Small intestine (tissue), 7 donors: ENCODE measurements around the gene ZEB1. TPM values are rescaled to one million over a fixed set of nuclear protein-coding genes. Genes with fewer than 3 reads are reported as not detected.
"Not testable (repeated sequence)": the region's sequence is repeated elsewhere in the genome, so short reads cannot be mapped to it uniquely, and the experiment has no call there.

ENCODE experiments used
- DNase-seq, 2 donors: peaks; one replicate each; pipeline versions ENCODE4 v3.0.0 to v3.0.0-alpha.2; 2013
- FAIRE-seq: peaks from 2 replicates; lab custom pipeline; 2012; peaks lifted over from hg19 to GRCh38; lab: Jason Lieb, UNC
- H3K27ac ChIP-seq, 3 donors: one replicate each; pipeline ENCODE4 v1.5.1; 2013; ENCODE audit warnings: low read length in 2 of 3, mild to moderate bottlenecking in 2 of 3, control low read depth in 1 of 3, inconsistent platforms in 1 of 3, low read depth in 1 of 3, moderate library complexity in 1 of 3
- H3K27me3 ChIP-seq, 3 donors: one replicate each; pipeline ENCODE4 v1.6.1; 2013; ENCODE audit warnings: low read length in 3 of 3, inconsistent platforms in 1 of 3; ENCODE audit not compliant: control insufficient read depth in 3 of 3, insufficient read depth in 3 of 3
- H3K36me3 ChIP-seq, 3 donors: one replicate each; pipeline ENCODE4 v1.6.1; 2013; ENCODE audit warnings: low read length in 3 of 3, inconsistent platforms in 1 of 3, low read depth in 1 of 3, mild to moderate bottlenecking in 1 of 3, moderate library complexity in 1 of 3; ENCODE audit not compliant: control insufficient read depth in 3 of 3, insufficient read depth in 2 of 3
- H3K4me1 ChIP-seq, 3 donors: one replicate each; pipeline ENCODE4 v1.6.1; 2013; ENCODE audit warnings: low read length in 2 of 3, inconsistent platforms in 1 of 3, low read depth in 1 of 3, mild to moderate bottlenecking in 1 of 3, moderate library complexity in 1 of 3; ENCODE audit not compliant: control insufficient read depth in 3 of 3, insufficient read depth in 2 of 3
- H3K4me3 ChIP-seq, 3 donors: one replicate each; pipeline ENCODE4 v1.5.1; 2013; ENCODE audit warnings: low read length in 3 of 3, control low read depth in 1 of 3, inconsistent platforms in 1 of 3, low read depth in 1 of 3, mild to moderate bottlenecking in 1 of 3, moderate library complexity in 1 of 3
- H3K9me3 ChIP-seq, 2 donors: one replicate each; pipeline ENCODE4 v1.6.1; 2013; ENCODE audit warnings: low read depth in 1 of 2, low read length in 1 of 2; ENCODE audit not compliant: control insufficient read depth in 2 of 2, insufficient read depth in 1 of 2
- WGBS, 3 donors: extraction: QIAGEN DNeasy Blood & Tissue Kit; methylation state at CpG; one replicate each; pipeline ENCODE4 v1.1.7; 2013; 5-methylcytosine and 5-hydroxymethylcytosine counted together
- polyA plus RNA-seq, 4 donors: library from polyadenylated mRNA; stranded (reverse) in 3 of 4; unstranded in 1 of 4; fragments of 200-250 nt in 3 of 4; fragments of 120-200 nt in 1 of 4; gene quantifications; one replicate each; pipeline versions ENCODE4 v1.2.1 to v1.2.3, GENCODE V29; 2013
- donor health status: healthy with polysubstance abuse.
- donor health status: control.
- donor health status: control.
- donor health status: Bipolar disorder and iron deficiency.
- donor health status: healthy.

ZEB1 gene
- polyA plus RNA-seq, 4 donors, result 2.7 to 10.4 (median 6.9) TPM

DNA sequence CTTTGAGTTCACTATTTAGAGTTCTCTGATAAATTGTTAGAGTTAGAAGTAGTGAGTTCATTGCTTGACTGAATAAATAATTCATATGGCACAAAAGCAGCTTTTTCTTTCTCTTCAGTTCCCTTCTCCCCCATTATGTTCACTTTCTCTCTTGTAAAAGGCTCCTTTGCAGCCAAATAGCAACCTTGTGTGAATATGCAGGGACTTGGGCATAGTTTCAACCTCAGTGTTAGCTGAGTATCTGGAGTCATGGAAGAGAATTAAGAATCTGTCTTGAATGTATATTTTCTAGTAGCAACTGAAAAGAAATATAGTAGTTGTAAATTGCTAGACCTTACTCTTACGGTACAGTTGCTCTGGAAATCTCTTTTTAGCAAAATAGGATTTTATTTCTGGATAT lies 31.9 kb downstream of the ZEB1 start:
- Histone ChIP-seq H3K36me3 (no peaks in the 10 kb centered on the region), H3K27ac (no peak overlapping the region), H3K9me3 (no peaks in the 10 kb centered on the region), H3K4me1 (peaks cover 0 to 3% (median 0%) of the 10 kb centered on the region in 3 donors), H3K4me3 (no peak overlapping the region), H3K27me3 (no peaks in the 10 kb centered on the region)
- DNase-seq (no peak), FAIRE-seq (no peak)
- WGBS, 3 donors, result 93 to 95% (median 95%) methylated on average over 1 of the region's 1 CpG

DNA sequence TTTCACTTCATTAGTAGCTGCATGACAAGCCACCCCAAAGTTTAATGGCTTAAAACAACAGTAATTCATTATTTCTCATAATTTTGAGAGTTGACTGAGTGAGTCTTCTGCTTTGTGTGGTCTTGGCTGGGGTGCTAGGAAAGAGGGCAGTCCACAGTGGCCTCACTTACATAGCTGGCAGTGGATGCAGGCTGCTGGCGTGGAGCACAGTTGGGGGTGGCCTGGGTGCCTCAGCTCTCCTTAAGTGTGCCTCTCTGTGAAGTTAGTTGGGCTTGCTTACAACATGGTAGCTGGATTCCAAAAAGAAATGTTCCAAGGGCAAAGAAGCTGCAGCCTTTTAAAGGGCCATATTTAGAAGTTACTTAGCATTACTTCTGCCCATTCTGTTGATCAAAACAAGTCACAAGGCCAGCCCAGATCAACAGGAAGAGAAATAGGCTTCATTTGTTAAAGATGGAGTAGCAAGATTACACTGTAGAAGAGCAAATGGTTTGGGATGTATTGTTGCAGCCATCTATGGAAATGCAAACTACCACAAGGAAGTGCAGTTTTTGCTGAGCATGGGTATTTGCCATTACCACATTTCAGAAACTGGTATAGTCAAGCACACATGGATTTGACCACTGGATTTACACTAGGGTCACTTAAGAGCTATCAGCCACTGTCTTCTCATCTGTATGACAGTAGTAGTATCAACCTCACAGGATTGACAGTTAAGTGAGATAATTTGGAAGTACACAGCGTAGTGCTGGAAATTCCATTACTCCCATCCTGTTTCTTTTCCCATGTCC lies 33.6 kb downstream of the ZEB1 start:
- Histone ChIP-seq H3K4me1 (peaks cover 0 to 3% (median 0%) of the 10 kb centered on the region in 3 donors), H3K27me3 (no peaks in the 10 kb centered on the region), H3K9me3 (no peaks in the 10 kb centered on the region), H3K4me3 (no peak overlapping the region), H3K36me3 (no peaks in the 10 kb centered on the region), H3K27ac (no peak overlapping the region)
- no peak for DNase-seq
- no peak for FAIRE-seq
- WGBS, 3 donors, result 92 to 97% (median 95%) methylated on average over 2 of the region's 2 CpGs

DNA sequence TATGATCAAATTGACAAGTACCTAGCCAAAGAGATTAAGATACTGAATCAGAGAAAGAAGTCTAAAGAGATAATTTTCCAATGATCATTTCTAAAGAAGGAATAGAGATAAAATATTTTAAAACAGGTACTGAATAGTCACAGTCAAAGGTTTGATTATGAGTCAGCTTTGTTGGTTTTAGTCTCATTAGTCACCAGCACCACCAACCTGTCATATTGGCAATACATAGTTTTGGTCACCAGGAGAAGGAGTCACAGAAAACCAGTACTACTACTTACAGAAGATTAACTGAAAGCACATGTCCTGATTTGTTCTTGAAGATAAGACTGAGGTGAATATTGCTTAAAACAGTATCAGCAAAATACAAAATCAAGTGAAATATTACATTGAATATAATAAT lies 34.6 kb downstream of the ZEB1 start:
- no peaks in the 10 kb centered on the region for H3K27me3 ChIP-seq
- peak in 1 of 2 donors; percentile 9 for DNase-seq

DNA sequence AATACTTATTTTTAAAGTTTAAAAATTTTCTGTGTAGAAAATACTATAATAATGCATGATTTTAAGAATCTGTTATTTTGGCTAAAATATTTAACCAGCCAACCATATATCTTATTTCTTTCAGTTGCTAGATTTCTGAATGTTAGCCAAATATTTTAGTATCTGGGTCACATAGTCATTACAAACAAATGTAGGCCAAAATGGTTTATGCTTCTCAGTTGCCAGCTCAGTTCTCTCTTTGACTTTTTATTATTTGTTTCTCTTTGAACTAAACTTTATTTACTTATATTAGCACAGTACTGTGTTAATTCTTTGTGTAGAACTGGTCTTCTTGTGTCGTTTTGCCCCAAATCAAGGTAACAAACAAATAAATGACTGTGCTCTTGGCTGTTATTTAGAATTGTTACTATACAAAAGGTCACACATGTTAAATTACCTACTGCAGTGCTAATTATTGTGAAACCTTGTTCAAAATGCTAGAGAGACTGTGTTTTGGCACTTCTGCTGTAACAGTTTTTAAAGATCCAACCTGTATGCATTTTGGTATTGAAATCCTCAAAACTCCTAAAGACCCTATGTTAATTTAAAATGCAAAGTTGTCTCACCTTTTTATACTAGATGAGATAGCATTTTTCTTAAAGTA lies 39.8 kb downstream of the ZEB1 start:
- no peak for FAIRE-seq
- Histone ChIP-seq H3K9me3 (peaks cover 0 to 15% of the 10 kb centered on the region in 2 donors), H3K27ac (no peak overlapping the region), H3K36me3 (peaks cover 0 to 4% (median 0%) of the 10 kb centered on the region in 3 donors), H3K4me1 (no peaks in the 10 kb centered on the region), H3K27me3 (no peaks in the 10 kb centered on the region), H3K4me3 (no peak overlapping the region)
- DNase-seq, result no peak
- 24 to 47% (median 45%) methylated on average over 1 of the region's 1 CpG for WGBS, 3 donors

More for the DNA sequence above, 34.6 kb downstream of the ZEB1 start:
- peaks cover 0 to 3% (median 0%) of the 10 kb centered on the region in 3 donors for H3K4me1 ChIP-seq
- H3K36me3 ChIP-seq, result no peaks in the 10 kb centered on the region
- no peaks in the 10 kb centered on the region for H3K9me3 ChIP-seq
- FAIRE-seq, result peak; percentile 85
- H3K4me3 ChIP-seq, result no peak overlapping the region
- no peak overlapping the region for H3K27ac ChIP-seq

DNA sequence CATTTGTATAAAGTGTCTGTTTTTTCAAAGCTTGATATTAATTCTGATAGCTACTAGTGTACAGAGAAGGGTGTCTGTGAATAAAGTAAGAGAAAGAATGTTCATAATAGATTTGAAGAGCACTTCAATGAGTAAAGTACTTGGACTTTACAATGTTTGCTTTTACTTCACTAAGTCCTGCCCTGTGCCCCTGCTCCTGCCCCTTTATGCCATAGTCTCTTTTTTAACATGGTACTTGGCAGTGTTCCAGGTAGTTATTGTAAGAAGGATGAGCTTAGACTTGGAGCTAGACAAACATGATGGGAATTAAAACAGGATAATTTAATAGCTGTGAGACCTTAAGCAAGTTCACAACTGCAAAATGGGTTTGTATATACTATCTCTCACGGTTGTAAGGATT lies 41.0 kb downstream of the ZEB1 start:
- Histone ChIP-seq H3K9me3 (peaks cover 0 to 15% of the 10 kb centered on the region in 2 donors), H3K4me3 (no peak overlapping the region), H3K4me1 (no peaks in the 10 kb centered on the region), H3K27me3 (no peaks in the 10 kb centered on the region), H3K27ac (no peak overlapping the region), H3K36me3 (peaks cover 0 to 4% (median 0%) of the 10 kb centered on the region in 3 donors)
- DNase-seq (peak in 1 of 2 donors; percentile 3), FAIRE-seq (no peak)
- 55 to 83% (median 65%) methylated on average over 1 of the region's 1 CpG for WGBS, 3 donors

- not testable (repeated sequence) for H3K27ac ChIP-seq, H3K36me3 ChIP-seq, H3K27me3 ChIP-seq, DNase-seq, FAIRE-seq, H3K4me1 ChIP-seq, H3K4me3 ChIP-seq
- WGBS, 3 donors, result 90 to 95% (median 93%) methylated on average over 13 to 15 of the region's 15 CpGs
- H3K9me3 ChIP-seq, result peaks cover 0 to 15% of the 10 kb centered on the region in 2 donors
Measured at GRCh38 chr10:31361475-31361874, 42.5 kb downstream of the ZEB1 start.

DNA sequence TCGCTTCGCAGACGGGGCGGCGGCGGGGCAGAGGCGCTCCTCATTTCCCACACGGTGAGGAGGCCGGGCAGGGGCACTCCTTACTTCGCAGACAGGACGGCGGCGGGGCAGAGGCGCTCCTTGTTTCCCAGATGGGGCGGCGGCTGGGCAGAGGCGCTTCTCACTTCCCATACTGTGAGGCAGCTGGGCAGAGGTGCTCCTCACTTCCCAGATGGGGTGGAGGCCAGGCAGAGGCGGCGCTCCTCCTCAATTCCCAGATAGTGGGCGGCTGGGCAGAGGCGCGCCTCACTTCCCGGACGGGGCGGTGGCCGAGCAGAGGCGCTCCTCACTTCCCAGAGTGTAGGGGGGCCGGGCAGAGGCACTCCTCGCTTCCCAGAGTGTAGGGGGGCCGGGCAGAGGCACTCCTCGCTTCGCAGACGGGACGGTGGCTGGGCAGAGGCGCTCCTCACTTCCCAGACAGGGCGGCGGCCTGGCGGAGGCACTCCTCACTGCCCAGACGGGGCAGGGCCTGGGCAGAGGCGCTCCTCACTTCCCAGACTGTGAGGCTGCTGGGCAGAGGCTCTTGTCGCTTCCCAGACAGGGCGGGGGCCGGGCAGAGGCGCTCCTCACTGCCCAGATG lies 43.1 kb downstream of the ZEB1 start:
- Histone ChIP-seq H3K9me3 (peaks cover 0 to 15% of the 10 kb centered on the region in 2 donors), H3K27me3 (no peaks in the 10 kb centered on the region), H3K4me3 (no peak overlapping the region), H3K27ac (no peak overlapping the region), H3K4me1 (no peaks in the 10 kb centered on the region), H3K36me3 (peaks cover 0 to 4% (median 0%) of the 10 kb centered on the region in 3 donors)
- FAIRE-seq, result no peak
- DNase-seq, result no peak
- WGBS, 3 donors, result 91 to 95% (median 94%) methylated on average over 33 to 44 of the region's 44 CpGs

GRCh38 chr10:31363696-31364095 lies 44.7 kb downstream of the ZEB1 start:
- H3K9me3 ChIP-seq, result peaks cover 0 to 15% of the 10 kb centered on the region in 2 donors
- H3K36me3 ChIP-seq, H3K4me1 ChIP-seq, FAIRE-seq, H3K27ac ChIP-seq, H3K27me3 ChIP-seq, DNase-seq, H3K4me3 ChIP-seq: not testable (repeated sequence)
- 93 to 97% (median 94%) methylated on average over 19 of the region's 19 CpGs for WGBS, 3 donors
